Measurements from ENCODE around the gene AKAP8.

The AKAP8 gene

GRCh38 chr19:15403151-15403531 is 23.6 kb upstream of the AKAP8 start:
- no peak overlapping the region for H3K4me3 ChIP-seq (ENCODE audit: low read length in 2 of 2)
- H3K23ac ChIP-seq (ENCODE audit: low read depth, low read length, poor library complexity): no peak overlapping the region
- peaks cover 31% of the 10 kb centered on the region for H3K79me1 ChIP-seq (ENCODE audit: low read depth, low read length)
- no peak overlapping the region for H2AK5ac ChIP-seq (ENCODE audit: low read depth, low read length)
- no peak overlapping the region for H4K91ac ChIP-seq (ENCODE audit: low read depth, low read length, poor library complexity)
- DNase-seq (ENCODE audit: low spot score): no peak
- no peak overlapping the region for H2BK120ac ChIP-seq (ENCODE audit: low read depth, low read length)
- no peaks in the 10 kb centered on the region for H3K27me3 ChIP-seq (ENCODE audit: control insufficient read depth in 3 of 3, insufficient read depth in 3 of 3, low read depth in 1 of 3, low read length in 3 of 3)
- no peak overlapping the region for H3K18ac ChIP-seq (ENCODE audit: low read length)
- no peak overlapping the region for H3K27ac ChIP-seq (replicated peaks; ENCODE audit: low read length)
- H3K14ac ChIP-seq (ENCODE audit: low read length): no peak overlapping the region
- H2AFZ ChIP-seq (ENCODE audit: low read length): no peak overlapping the region
- H2BK15ac ChIP-seq (ENCODE audit: low read length): no peak overlapping the region
- H3K4me2 ChIP-seq (ENCODE audit: insufficient read depth, low read length, poor library complexity, severe bottlenecking): no peak overlapping the region
- peaks cover 43 to 87% of the 10 kb centered on the region in 2 donors for H3K36me3 ChIP-seq (replicated peaks in 1 of 2; ENCODE audit: control insufficient read depth in 2 of 2, insufficient read depth in 2 of 2, low read length in 2 of 2)
- peaks cover 2 to 5% of the 10 kb centered on the region in 2 donors for H3K4me1 ChIP-seq (ENCODE audit: control insufficient read depth in 2 of 2, insufficient read depth in 1 of 2, low read depth in 1 of 2, low read length in 2 of 2)
- no CpG with 5 or more reads among the region's 10 CpGs for WGBS, 2 donors (ENCODE audit: extremely low coverage in 2 of 2, insufficient read length in 2 of 2, insufficient replicate concordance in 1 of 2)
- no peak overlapping the region for H2BK5ac ChIP-seq (ENCODE audit: low read length)
- no peak overlapping the region for H3K9ac ChIP-seq (ENCODE audit: low read depth, low read length, poor library complexity)
- no peak overlapping the region for H2BK12ac ChIP-seq (ENCODE audit: low read length)
- no peaks in the 10 kb centered on the region for H3K9me3 ChIP-seq (replicated peaks in 1 of 2; ENCODE audit: control insufficient read depth in 2 of 2, insufficient read depth in 1 of 2, low read depth in 1 of 2, low read length in 2 of 2)
- no peak overlapping the region for H3K4ac ChIP-seq (ENCODE audit: low read length)
- no peak overlapping the region for H4K8ac ChIP-seq (ENCODE audit: low read depth, low read length)

- DNase-seq (ENCODE audit: low spot score): no peak
- no peak overlapping the region for H4K91ac ChIP-seq (ENCODE audit: low read depth, low read length, poor library complexity)
- no CpG with 5 or more reads among the region's 15 CpGs for WGBS, 2 donors (ENCODE audit: extremely low coverage in 2 of 2, insufficient read length in 2 of 2, insufficient replicate concordance in 1 of 2)
These were observed 23.0 kb upstream of the AKAP8 start for GRCh38 chr19:15402411-15403150.

GRCh38 chr19:15401397-15401710 is 21.8 kb upstream of the AKAP8 start:
- no peak overlapping the region for H2BK15ac ChIP-seq (ENCODE audit: low read length)
- no peak overlapping the region for H3K18ac ChIP-seq (ENCODE audit: low read length)
- peaks cover 60 to 87% of the 10 kb centered on the region in 2 donors for H3K36me3 ChIP-seq (replicated peaks in 1 of 2; ENCODE audit: control insufficient read depth in 2 of 2, insufficient read depth in 2 of 2, low read length in 2 of 2)
- peaks cover 36% of the 10 kb centered on the region for H3K79me1 ChIP-seq (ENCODE audit: low read depth, low read length)
- H3K9ac ChIP-seq (ENCODE audit: low read depth, low read length, poor library complexity): no peak overlapping the region
- no peak overlapping the region for H2AK5ac ChIP-seq (ENCODE audit: low read depth, low read length)
- H3K4me3 ChIP-seq (ENCODE audit: low read length in 2 of 2): no peak overlapping the region
- no peaks in the 10 kb centered on the region for H3K27me3 ChIP-seq (ENCODE audit: control insufficient read depth in 3 of 3, insufficient read depth in 3 of 3, low read depth in 1 of 3, low read length in 3 of 3)
- no peak overlapping the region for H2AFZ ChIP-seq (ENCODE audit: low read length)
- no peak for DNase-seq (ENCODE audit: low spot score)
- no peak overlapping the region for H2BK5ac ChIP-seq (ENCODE audit: low read length)
- H3K4ac ChIP-seq (ENCODE audit: low read length): no peak overlapping the region
- H3K27ac ChIP-seq (replicated peaks; ENCODE audit: low read length): no peak overlapping the region
- peak overlapping the region; percentile 2 for H3K23ac ChIP-seq (ENCODE audit: low read depth, low read length, poor library complexity)
- no peak overlapping the region for H4K8ac ChIP-seq (ENCODE audit: low read depth, low read length)
- no CpG with 5 or more reads among the region's 17 CpGs for WGBS, 2 donors (ENCODE audit: extremely low coverage in 2 of 2, insufficient read length in 2 of 2, insufficient replicate concordance in 1 of 2)
- H3K9me3 ChIP-seq (replicated peaks in 1 of 2; ENCODE audit: control insufficient read depth in 2 of 2, insufficient read depth in 1 of 2, low read depth in 1 of 2, low read length in 2 of 2): no peaks in the 10 kb centered on the region
- peaks cover 2 to 5% of the 10 kb centered on the region in 2 donors for H3K4me1 ChIP-seq (ENCODE audit: control insufficient read depth in 2 of 2, insufficient read depth in 1 of 2, low read depth in 1 of 2, low read length in 2 of 2)
- no peak overlapping the region for H3K14ac ChIP-seq (ENCODE audit: low read length)
- no peak overlapping the region for H2BK120ac ChIP-seq (ENCODE audit: low read depth, low read length)
- no peak overlapping the region for H3K4me2 ChIP-seq (ENCODE audit: insufficient read depth, low read length, poor library complexity, severe bottlenecking)
- no peak overlapping the region for H2BK12ac ChIP-seq (ENCODE audit: low read length)
- no peak overlapping the region for H4K91ac ChIP-seq (ENCODE audit: low read depth, low read length, poor library complexity)

More at GRCh38 chr19:15402411-15403150, 23.0 kb upstream of the AKAP8 start:
- Histone ChIP-seq H3K9ac (ENCODE audit: low read depth, low read length, poor library complexity) (no peak overlapping the region), H2BK5ac (ENCODE audit: low read length) (no peak overlapping the region), H3K4ac (ENCODE audit: low read length) (no peak overlapping the region), H2BK120ac (ENCODE audit: low read depth, low read length) (no peak overlapping the region), H3K18ac (ENCODE audit: low read length) (no peak overlapping the region), H3K27me3 (ENCODE audit: control insufficient read depth in 3 of 3, insufficient read depth in 3 of 3, low read depth in 1 of 3, low read length in 3 of 3) (no peaks in the 10 kb centered on the region), H3K4me1 (ENCODE audit: control insufficient read depth in 2 of 2, insufficient read depth in 1 of 2, low read depth in 1 of 2, low read length in 2 of 2) (peaks cover 2 to 5% of the 10 kb centered on the region in 2 donors), H3K36me3 (replicated peaks in 1 of 2; ENCODE audit: control insufficient read depth in 2 of 2, insufficient read depth in 2 of 2, low read length in 2 of 2) (peaks cover 48 to 87% of the 10 kb centered on the region in 2 donors), H2AFZ (ENCODE audit: low read length) (no peak overlapping the region), H2BK15ac (ENCODE audit: low read length) (no peak overlapping the region), H2AK5ac (ENCODE audit: low read depth, low read length) (no peak overlapping the region), H3K14ac (ENCODE audit: low read length) (no peak overlapping the region), H3K23ac (ENCODE audit: low read depth, low read length, poor library complexity) (no peak overlapping the region), H2BK12ac (ENCODE audit: low read length) (no peak overlapping the region), H3K4me2 (ENCODE audit: insufficient read depth, low read length, poor library complexity, severe bottlenecking) (no peak overlapping the region), H3K4me3 (ENCODE audit: low read length in 2 of 2) (no peak overlapping the region), H3K27ac (replicated peaks; ENCODE audit: low read length) (no peak overlapping the region), H4K8ac (ENCODE audit: low read depth, low read length) (no peak overlapping the region), H3K9me3 (replicated peaks in 1 of 2; ENCODE audit: control insufficient read depth in 2 of 2, insufficient read depth in 1 of 2, low read depth in 1 of 2, low read length in 2 of 2) (no peaks in the 10 kb centered on the region), H3K79me1 (ENCODE audit: low read depth, low read length) (peaks cover 33% of the 10 kb centered on the region)

- Histone ChIP-seq H3K4me1 (ENCODE audit: control insufficient read depth in 2 of 2, insufficient read depth in 1 of 2, low read depth in 1 of 2, low read length in 2 of 2) (peaks cover 2 to 5% of the 10 kb centered on the region in 2 donors), H3K14ac (ENCODE audit: low read length) (no peak overlapping the region), H3K18ac (ENCODE audit: low read length) (no peak overlapping the region), H3K79me1 (ENCODE audit: low read depth, low read length) (peaks cover 36% of the 10 kb centered on the region), H3K23ac (ENCODE audit: low read depth, low read length, poor library complexity) (peak overlapping the region; percentile 61), H3K9me3 (replicated peaks in 1 of 2; ENCODE audit: control insufficient read depth in 2 of 2, insufficient read depth in 1 of 2, low read depth in 1 of 2, low read length in 2 of 2) (no peaks in the 10 kb centered on the region), H3K27ac (replicated peaks; ENCODE audit: low read length) (no peak overlapping the region), H2AFZ (ENCODE audit: low read length) (no peak overlapping the region), H4K8ac (ENCODE audit: low read depth, low read length) (no peak overlapping the region), H3K27me3 (ENCODE audit: control insufficient read depth in 3 of 3, insufficient read depth in 3 of 3, low read depth in 1 of 3, low read length in 3 of 3) (no peaks in the 10 kb centered on the region), H2BK15ac (ENCODE audit: low read length) (no peak overlapping the region), H3K36me3 (replicated peaks in 1 of 2; ENCODE audit: control insufficient read depth in 2 of 2, insufficient read depth in 2 of 2, low read length in 2 of 2) (peaks cover 65 to 86% of the 10 kb centered on the region in 2 donors), H2BK5ac (ENCODE audit: low read length) (no peak overlapping the region), H3K9ac (ENCODE audit: low read depth, low read length, poor library complexity) (no peak overlapping the region), H3K4me2 (ENCODE audit: insufficient read depth, low read length, poor library complexity, severe bottlenecking) (no peak overlapping the region), H2BK12ac (ENCODE audit: low read length) (no peak overlapping the region), H2AK5ac (ENCODE audit: low read depth, low read length) (no peak overlapping the region), H3K4ac (ENCODE audit: low read length) (no peak overlapping the region), H2BK120ac (ENCODE audit: low read depth, low read length) (no peak overlapping the region), H3K4me3 (ENCODE audit: low read length in 2 of 2) (no peak overlapping the region), H4K91ac (ENCODE audit: low read depth, low read length, poor library complexity) (no peak overlapping the region)
- DNase-seq (ENCODE audit: low spot score): no peak
- WGBS, 2 donors (ENCODE audit: extremely low coverage in 2 of 2, insufficient read length in 2 of 2, insufficient replicate concordance in 1 of 2): no CpG with 5 or more reads among the region's 29 CpGs
These were observed 21.2 kb upstream of the AKAP8 start for GRCh38 chr19:15400521-15401396.

Data from neuronal stem cell (in vitro differentiated cells).